ENCODE data around the gene CCNB1IP1.

DNA sequence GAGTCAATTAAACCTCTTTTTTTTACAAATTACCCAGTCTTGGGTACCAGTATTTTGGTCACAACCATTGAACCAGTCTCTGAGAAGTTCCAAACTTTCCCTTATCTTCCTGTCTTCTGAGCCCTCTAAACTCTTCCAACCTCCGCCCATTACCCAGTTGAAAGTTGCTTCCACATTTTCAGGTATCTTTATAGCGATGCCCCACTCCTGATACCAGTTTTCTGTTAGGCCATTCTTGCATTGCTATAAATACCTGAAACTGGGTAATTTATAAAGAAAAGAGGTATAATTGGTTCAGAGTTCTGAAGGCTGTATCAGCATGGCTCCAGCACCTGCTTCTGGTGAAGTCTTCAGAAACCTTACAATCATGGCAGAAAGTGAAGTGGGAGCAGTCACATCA, 59.0 kb downstream of the CCNB1IP1 start:
- TF ChIP-seq LEF1 (IDR thresholded peaks at IDR 0.05; ENCODE audit: borderline replicate concordance) (no peak), BHLHE40 (IDR thresholded peaks at IDR 0.05; ENCODE audit: borderline replicate concordance) (no peak), ZNF384 (IDR thresholded peaks at IDR 0.05) (no peak)

Data from HEK293T (cell line).